DMS53 (cell line): ENCODE results near the gene F10.

ENCODE experiments used
- DNase-seq: peaks from one replicate; lab custom pipeline; 2025; lab: John Stamatoyannopoulos, UW

The F10 gene

DNA sequence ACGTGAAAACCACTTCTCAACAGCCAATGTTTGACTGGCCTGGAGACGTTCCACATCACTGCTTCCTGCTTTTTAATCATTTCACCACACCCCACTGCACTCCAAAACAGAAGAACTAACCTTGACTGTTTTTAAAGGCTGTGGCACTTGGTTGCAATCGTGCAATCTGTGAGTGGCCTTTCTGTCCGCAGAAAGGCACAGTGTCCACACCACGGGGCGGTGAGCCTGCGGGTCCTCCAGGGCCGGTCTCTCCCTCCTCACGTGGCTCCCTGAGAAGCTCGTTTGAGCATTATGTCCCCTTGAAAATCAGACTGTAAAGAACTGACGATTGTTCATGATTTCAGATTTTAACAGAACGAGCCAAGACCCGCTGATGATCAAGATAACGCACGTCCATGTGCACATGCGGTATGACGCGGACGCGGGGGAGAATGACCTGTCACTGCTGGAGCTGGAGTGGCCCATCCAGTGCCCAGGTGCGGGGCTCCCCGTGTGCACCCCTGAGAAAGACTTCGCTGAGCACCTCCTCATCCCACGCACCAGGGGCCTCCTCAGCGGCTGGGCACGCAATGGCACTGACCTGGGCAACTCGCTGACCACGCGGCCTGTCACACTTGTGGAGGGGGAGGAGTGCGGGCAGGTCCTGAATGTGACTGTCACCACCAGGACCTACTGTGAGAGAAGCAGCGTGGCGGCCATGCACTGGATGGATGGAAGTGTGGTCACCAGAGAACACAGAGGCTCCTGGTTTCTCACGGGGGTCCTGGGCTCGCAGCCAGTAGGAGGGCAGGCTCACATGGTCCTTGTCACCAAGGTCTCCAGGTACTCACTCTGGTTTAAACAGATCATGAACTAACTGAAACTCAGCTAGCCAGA is 48.9 kb downstream of the F10 start:
- DNase-seq: no peak

DNA sequence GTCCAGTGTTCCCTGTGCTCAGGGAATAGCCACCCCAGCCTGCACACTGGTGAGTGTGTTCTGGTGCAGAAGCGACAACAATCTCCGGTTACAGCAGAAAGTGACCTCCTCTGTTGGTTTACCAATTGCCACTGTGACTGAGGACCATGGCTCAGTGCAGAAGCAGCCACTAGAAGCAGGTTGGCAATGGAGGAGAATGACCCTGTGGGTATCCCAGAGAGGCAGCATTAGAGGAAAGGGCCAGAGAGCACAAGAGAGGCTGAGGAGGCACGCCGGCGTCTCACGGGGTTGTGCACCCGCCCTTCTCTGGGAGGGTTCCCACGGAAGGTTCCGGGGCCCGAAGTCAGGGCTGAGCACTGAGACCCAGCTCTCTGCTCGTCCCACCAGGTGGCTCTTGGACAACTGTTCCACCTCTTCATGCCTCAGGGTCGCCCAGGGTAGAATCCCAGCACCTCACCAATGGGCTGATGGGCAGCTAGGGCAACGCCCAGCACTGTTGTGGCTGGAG is 49.9 kb downstream of the F10 start:
- no peak for DNase-seq

DNA sequence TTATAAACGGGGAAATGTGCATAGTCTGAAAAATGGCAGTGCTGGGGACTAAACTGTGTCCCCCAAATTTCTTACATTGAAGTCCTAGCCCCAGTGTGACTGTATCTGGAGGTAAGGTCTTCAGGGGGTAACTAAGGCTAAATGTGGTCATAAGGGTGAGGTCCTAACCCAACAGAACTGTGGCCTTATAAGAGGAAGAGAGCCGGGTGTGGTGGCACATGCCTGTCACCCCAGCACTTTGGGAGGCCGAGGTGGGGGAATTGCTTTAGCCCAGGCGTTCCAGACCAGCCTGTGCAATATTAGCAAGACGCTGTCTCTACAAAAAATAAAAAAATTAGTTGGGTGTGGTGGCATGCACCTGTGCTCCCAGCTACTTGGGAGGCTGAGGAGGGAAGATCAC is 53.7 kb downstream of the F10 start:
- no peak for DNase-seq

DNA sequence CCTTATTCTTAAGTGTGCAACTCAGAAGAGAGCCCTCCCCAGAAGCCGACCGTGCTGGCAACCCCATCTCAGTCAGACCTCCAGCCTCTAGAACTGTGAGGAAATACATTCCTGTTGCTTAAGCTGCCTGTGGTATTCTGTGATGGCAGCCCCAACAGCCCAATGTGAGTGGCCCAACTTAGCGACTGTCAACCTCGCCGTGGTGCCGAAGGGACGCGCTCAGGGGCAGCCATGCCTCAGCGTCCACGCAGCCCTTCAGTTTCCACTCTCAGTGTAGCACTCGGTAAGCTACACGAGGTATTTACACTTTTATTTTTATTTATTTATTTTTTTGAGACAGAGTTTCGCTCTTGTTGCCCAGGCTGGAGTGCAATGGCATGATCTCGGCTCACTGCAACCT is 54.2 kb downstream of the F10 start:
- DNase-seq: no peak

DNA sequence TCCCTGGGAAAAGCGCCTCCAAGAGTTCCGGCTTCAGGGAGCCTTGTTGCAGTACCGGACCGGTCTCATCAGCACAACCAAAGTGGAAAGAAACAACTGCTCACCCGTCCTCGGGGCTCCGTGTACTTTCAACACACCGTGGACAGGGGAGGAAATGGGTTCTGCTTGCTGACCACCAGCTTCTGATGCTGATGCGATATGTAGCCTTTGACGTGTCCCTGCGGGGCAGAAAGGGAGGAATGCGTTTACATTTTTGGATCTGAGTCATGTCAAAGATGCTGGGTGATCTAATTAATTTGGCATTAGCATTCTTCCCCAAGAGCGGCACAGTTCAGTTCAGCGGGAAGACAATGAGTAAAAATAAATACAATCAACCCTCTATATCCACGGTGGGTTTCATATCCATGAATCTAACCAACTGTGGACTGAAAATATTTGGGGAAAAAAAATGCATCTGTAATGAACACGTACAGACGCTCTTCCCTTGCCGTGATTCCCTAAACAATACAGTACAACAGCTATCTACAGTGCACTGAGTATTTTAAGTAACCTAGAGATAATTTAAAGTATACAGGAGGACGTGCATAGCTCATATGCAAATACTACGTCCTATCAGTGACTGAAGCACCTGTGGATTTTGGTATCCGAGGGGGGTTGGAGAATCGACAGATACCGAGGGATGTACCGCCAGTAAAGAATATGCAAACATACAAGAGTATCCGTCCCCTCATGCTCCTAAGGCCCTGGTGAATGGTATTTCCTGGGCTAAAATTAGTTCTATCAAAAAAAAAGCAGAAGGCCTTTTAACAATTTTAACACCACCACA is 55.7 kb downstream of the F10 start:
- DNase-seq: no peak

DNA sequence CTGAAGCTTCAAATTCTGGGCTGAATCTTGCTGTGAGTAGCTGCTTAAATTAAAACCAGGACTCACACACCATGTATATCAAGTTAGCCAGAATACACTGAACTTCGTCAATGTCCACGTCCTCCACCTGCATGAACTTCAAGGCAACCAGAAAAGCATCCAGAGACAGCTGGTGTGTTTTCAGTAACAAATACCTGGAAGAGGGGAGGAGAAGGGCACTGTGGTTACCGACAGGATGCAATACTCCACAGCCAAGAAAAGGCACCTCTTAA is 56.2 kb downstream of the F10 start:
- DNase-seq: no peak

DNA sequence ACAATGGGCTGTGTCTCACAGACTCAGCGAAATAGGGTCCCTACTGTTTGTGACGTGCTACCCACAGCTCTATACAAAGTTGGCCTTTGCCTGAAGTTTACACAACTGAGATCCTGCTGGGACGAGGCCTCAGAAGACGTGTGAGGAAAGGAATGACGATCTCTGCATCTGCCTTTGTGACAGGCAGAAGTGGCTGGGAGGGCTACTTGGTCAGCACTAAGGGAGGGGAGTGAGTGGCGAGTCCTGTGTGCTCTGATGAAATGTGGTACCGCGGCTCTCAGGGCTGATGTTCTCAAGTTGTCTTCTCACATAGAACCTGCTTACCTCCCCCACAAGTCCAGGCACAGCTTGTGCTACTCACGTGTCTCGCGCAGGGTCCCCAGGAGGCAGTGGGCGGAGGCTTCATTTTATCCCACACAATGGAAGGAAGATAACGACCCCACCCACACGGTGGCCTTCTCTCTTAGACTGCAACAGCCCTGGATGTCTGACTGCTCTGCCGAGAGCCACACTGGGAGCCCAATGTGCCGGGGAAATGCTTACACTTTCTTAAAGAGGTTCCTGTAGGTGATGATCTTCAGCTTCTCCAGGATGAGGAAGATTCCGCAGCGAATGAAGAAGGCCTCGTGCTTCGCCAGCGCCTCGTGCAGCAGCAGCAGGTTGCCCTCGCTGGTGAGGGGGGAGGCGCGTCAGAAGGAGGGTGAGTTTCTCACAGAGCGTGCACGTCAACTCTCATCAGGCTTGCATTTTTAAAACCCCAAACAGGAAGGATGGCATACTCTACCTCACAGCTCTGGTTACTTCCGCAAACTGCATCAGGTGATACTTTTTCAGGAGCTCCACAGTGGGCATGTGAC is 57.0 kb downstream of the F10 start:
- DNase-seq: no peak

DNA sequence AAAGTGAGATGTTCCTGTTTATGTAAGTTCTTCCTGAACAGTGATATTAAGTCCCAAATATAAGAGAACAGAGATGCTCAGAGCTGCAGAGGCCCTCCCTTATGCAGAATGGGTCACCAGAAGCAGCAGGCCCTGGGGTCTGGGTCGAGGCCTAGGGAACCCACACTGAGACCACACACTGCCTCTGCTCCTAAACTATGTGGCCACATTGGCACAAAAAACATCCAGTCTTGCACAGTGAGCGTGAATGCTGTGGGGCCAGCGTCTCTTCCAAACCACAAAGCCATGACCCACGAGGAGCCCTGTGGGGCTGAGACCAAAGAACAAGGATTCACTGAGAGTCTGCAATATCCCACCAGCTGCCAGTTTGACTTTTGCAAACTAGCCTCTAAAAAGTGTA is 59.4 kb downstream of the F10 start:
- no peak for DNase-seq

DNA sequence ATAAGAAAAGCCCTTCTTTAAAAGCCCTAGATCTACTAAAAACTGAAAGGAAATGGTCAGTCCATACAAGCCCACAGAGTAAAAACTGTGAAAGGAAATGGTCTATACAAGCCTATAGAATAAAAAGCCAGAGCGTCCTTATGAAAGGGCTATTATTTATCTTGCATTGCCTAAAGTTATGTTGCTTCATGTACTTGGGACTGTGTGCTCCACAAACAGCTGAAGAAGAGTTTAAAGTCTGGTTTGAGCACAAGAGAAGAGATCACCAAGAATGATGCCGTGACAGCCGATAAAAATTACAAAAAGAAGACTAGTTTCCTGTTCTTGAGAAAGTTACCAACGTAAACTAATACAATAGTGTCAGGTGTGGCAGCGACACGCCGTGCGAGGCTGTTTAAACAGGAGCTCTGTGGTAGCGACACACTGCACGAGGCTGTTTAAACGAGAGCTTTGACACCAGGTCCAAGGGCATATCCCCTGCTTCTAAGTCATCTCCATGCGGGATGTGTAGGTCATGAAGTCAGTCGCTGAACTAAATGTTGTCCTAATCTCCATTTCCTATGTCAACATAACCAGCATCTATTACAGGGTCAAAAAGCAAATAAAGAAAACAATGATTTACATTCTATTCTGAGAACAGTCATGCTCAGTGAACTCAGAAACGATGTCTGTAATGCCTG is 61.0 kb downstream of the F10 start:
- no peak for DNase-seq

DNA sequence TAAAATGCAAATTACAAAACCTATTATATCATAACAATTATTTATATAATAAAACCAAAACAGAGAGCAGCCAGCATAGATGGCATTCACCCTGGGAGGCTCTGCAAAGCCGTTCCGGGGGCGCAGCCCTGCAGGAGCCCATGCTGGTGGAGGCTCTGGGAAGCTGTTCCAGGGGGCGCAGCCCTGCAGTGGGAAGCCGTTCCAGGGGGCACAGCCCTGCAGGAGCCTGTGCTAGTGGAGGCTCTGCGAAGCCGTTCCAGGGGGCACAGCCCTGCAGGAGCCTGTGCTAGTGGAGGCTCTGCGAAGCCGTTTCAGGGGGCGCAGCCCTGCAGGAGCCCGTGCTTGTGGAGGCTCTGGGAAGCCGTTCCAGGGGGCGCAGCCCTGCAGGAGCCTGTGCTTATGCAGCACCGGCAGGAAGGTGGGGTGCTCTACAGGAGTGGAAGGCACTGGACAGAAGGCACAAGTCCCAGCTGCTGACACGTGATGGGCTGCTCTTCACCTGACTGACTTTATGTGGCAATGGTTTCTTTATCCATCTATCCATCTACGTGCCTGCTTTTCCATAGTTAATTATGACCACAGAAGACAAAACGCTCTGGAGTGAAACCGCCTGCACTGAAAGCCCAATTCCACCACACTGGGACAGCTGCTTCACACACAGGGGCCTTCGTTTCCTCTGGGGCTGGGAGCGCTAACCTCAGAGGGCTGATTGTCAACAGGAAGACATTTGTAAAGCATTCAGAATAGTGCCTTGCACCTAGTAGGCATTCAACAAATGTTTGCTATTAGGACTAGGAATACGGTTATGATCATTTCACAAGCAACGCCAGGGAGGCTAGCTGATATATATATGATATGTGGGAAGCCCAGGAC is 62.2 kb downstream of the F10 start:
- DNase-seq: no peak

DNA sequence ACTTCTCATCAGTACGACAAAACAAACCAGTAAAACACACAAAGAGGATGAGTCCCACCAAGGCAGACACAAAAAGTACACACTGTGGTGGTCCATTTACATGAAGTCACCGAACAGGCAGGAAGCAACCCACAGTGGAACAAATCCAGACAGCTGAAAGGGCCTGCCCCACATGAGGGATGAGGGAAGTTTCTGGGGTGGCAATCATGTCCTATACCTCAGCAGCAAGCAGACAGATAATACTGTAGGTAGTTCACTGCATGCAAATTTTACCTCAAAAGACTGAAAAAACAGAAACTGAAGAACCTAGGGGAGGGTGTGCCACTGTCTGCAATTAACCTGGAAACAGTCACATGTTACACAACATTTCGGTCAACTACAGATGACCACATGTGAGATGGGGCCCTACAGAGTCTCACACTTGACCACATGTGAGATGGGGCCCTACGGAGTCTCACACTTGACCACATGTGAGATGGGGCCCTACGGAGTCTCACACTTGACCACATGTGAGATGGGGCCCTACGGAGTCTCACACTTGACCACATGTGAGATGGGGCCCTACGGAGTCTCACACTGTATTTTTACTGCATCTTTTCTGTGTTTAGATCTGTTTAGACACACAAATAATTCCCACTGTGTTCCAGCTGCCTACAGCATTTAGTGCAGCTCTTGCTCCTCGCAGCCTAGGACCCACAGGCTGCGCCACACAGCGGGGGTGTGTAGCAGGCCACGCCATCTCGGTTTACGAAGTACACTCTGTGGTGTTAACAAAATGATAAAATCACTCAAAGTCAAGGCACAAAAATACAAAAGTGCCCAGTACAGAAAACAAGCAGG is 63.7 kb downstream of the F10 start:
- no peak for DNase-seq

DNA sequence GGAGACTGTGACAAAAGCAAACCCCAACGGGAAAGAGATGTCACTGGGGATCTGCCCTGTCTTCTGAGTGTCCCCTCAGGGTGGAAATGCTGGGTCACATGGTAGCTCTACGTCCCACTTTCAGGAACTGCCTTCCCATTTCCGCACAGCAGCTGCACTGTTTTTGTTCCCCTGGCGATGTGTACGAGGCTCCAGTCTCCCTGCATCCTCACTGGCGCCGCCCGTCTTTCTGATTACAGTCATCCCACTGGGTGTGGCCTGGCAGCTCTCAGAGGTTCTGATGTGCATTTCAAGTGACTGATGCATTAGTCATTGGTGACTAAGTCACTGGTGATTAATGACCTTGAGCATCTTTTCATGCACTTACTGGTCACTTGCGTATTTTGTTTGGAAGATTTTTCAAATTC is 64.7 kb downstream of the F10 start:
- peak; percentile 56 for DNase-seq

DNA sequence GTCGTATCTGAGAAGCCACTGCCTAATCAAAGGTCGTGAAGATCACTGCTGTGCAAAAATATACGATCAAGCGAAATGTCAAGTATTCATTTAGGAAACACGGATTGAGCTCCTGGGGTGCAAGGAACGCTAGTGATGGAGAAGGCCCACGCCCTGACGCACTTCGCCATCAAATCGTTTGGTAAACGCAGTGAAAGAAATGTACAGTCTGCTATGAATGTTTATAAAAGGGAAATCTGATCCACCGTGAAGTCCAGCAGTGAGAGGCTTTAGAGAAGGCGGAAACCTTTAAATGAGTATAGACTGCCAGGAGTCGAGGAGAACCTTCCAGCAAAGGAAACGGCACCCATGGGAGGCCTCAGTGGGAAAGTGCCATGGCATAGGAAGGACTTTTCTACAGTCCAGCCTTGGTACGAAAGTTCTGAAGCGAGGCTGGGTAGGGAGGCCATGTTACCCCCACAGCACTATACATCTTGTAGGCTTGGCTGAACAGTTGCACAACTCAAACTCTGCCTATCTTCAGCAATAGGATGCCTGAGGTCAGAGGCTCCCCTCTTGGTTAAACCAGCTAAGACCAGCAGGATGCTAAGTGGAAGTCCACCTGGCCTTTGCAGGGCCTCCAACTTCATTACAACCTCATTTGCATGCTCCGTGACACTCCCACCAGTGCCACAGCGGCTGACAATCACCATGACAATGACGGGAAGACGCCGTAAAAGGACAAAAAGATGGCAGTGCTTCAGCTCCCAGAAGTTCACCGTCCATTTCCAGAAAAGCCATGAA is 65.5 kb downstream of the F10 start:
- no peak for DNase-seq

DNA sequence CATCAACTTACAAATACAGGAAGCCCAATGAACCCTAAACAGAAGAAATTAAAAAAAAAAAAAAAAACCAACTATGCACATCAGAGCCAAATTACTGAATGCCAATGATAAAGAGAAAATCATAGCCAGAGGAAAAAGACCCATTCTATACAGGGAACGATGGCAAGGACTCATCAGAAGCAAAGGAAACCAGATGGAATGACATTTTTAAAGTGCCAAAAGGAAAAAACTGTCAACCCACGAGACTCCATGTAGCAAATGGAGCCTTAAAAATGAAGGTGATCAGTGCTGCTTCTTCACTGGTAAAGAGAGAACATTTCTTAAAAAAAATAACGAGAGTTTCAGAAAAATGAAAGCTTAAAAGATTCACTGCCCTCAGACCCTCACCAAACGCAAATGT is 67.6 kb downstream of the F10 start:
- DNase-seq: no peak

DNA sequence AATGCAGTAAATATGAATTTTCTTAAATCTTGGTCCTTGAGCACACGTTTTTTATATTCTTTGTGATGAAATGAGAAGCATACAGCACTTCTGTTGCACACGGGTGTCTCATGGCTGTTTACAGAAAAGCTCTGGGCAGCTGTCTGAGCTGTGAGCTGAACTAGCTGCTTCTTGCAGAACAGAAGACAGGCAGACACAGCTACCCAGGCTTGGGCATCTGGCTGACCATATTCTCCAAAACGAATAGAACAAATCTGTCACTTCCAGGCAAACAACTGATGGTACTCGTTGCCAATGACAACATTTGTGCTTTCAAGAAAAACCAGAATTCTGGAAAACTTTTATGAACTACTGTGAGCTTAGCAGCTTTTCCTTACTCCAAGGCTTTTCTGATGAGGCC is 69.7 kb downstream of the F10 start:
- no peak for DNase-seq

DNA sequence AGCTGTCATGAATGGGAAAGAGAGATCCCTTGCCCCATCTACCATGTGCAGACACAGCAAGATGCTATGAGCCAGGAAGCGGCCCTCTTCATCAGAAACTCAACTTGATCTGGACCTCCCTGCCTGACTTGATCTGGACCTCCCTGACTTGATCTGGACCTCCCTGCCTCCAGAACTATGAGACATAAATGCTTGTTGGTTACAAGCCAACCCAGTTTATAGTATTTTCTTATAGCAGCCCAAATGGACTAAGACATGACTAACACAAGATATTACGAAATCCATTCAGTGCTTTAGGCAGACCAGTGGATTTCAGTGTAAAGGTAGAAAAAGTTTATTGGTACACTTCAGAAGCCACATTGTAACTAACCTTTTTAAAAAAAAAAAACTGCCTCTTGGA is 70.3 kb downstream of the F10 start:
- no peak for DNase-seq

DNA sequence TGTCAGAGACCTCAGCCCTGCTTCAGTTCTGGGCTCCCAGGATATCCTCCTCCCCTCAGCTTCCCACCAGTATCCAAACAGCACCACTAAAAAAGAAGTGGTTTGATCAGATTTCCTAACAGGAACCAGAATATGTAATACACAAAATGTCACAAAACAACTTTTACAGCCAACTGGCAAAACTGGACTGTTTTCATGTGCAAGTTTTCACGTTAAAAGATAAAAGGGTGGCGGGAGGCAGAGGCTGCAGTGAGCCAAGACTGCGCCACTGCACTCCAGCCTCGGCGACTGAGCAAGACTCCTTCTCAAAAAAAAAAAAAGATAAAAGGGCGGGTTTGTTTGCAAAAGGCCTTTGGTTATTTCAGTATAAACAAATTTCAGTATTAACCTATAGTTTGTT is 72.8 kb downstream of the F10 start:
- no peak for DNase-seq

DNA sequence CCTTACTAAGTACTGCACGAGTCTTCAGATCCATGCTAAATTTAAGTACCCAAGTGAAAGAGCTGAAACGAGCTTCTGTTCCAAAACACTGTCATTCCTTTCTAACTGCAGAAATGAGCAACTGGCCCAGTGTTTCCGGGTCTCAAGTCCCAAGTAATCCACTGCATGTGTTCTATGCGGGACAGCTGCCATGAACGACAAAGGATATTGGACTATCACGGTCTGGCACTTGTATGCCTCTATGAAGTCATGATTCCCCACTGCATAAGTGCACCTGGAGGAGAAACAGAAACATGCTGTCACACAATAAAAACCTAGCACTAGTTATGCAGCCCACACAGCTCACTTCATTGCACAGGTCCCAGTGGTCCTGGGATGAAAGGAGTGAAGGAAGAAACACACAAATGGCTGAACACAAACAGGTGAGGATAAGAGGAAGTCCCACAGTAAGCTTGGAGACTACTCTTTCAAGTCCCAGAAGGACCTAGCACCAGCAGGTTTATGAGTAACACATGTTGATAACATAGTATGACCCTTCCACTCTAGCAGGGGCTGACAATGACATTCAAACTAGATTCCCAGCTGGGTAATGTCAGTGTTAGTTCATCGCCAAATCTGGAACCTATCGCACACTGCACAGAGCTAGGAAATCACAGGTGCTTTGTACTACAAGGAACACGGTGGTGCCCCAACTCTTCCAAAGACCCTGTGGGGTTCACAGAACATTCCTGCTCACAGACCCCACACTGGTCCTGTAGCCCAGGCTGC is 74.6 kb downstream of the F10 start:
- no peak for DNase-seq
